Colonic mucosa (tissue), 4 donors: Measurements from ENCODE around the gene ZNF98. TPM values are rescaled to one million over a fixed set of nuclear protein-coding genes. Genes with fewer than 3 reads are reported as not detected.

Experiments
- DNase-seq: peaks from one replicate; pipeline ENCODE4 v3.0.0-alpha.2; 2020
- H3K27ac ChIP-seq: fragments of 200-600 bp; one replicate; pipeline ENCODE4 v1.8.0; 2021
- H3K27me3 ChIP-seq: fragments of 200-600 bp; one replicate; pipeline ENCODE4 v1.8.0; 2021
- H3K36me3 ChIP-seq: fragments of 200-600 bp; one replicate; pipeline ENCODE4 v1.8.0; 2021
- H3K4me1 ChIP-seq: fragments of 200-600 bp; one replicate; pipeline ENCODE4 v1.8.0; 2021; ENCODE audit warnings: mild to moderate bottlenecking
- H3K4me3 ChIP-seq: fragments of 200-600 bp; one replicate; pipeline ENCODE4 v1.8.0; 2021
- H3K9ac ChIP-seq, 2 donors: one replicate each; pipeline ENCODE4 v1.7.0; 2013; ENCODE audit warnings: control low read depth in 2 of 2, low read depth in 2 of 2, low read length in 2 of 2
- H3K9me3 ChIP-seq: fragments of 200-600 bp; one replicate; pipeline ENCODE4 v1.8.0; 2021
- intact Hi-C: fragments of 100-400 bp; cut with DNase I; formaldehyde crosslinking; loops from one replicate; pipeline ENCODE4 v1.14.1; 2022
- total RNA-seq, 2 donors: library from RNA; stranded (reverse); fragmentation: NEBNext Ultra II Directional in 1 of 2; extraction: Animal tissue kit (Norgen Biotek cat#: 25700) in 1 of 2; gene quantifications; one replicate each; pipeline ENCODE4 v1.2.1, GENCODE V29; 2021
- TF ChIP-seq, protein P1 (sequence below): fragments of 200-600 bp; IDR thresholded peaks from one replicate; pipeline ENCODE4 v1.8.0; 2022; ENCODE audit warnings: antibody characterized with exemption, mild to moderate bottlenecking
- donor health status: healthy.
- donor health status: DM: no; HTN: no; CAD: no.
- donor health status: DM: no; HTN: no; CAD: no.

ZNF98 gene
- total RNA-seq: not detected

DNA sequence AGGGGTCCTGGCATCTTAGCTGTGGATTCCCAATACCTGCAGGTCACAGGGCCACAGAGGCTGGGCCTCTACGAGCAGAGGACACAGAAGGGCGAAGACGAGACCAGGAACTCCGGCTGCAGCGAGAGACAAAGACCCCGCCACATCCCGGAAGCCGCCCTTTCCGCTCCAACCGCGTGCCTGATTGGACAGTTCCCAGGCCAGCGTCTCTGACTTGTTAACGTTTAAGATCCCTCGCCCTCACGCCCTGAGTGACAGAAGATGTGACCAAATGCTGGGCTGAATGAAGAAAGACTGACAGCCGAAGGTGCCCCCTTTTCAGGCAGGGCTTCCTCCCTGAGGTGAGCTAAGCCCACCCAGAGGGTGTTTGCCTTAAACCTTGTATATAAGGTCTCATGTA lies at the start of gene ZNF98:
TSS of gene ZNF98 (minus strand) at position 136 of the 400 bp plus-strand sequence. CDS start at position 14, 122 bp downstream.
- no peaks in the 10 kb centered on the region for H3K27me3 ChIP-seq
- no peak within 1 kb of the TSS for H3K9ac ChIP-seq
- intact Hi-C loops: no loop called here
- no peaks in the 10 kb centered on the region for H3K36me3 ChIP-seq
- H3K4me3 ChIP-seq: no peak within 1 kb of the TSS
- no peaks in the 10 kb centered on the region for H3K9me3 ChIP-seq
- TF ChIP-seq, protein P1, sequence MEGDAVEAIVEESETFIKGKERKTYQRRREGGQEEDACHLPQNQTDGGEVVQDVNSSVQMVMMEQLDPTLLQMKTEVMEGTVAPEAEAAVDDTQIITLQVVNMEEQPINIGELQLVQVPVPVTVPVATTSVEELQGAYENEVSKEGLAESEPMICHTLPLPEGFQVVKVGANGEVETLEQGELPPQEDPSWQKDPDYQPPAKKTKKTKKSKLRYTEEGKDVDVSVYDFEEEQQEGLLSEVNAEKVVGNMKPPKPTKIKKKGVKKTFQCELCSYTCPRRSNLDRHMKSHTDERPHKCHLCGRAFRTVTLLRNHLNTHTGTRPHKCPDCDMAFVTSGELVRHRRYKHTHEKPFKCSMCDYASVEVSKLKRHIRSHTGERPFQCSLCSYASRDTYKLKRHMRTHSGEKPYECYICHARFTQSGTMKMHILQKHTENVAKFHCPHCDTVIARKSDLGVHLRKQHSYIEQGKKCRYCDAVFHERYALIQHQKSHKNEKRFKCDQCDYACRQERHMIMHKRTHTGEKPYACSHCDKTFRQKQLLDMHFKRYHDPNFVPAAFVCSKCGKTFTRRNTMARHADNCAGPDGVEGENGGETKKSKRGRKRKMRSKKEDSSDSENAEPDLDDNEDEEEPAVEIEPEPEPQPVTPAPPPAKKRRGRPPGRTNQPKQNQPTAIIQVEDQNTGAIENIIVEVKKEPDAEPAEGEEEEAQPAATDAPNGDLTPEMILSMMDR: no peak
- H3K4me1 ChIP-seq: no peaks in the 10 kb centered on the region
- no peak within 1 kb of the TSS for H3K27ac ChIP-seq
- no peak for DNase-seq

DNA sequence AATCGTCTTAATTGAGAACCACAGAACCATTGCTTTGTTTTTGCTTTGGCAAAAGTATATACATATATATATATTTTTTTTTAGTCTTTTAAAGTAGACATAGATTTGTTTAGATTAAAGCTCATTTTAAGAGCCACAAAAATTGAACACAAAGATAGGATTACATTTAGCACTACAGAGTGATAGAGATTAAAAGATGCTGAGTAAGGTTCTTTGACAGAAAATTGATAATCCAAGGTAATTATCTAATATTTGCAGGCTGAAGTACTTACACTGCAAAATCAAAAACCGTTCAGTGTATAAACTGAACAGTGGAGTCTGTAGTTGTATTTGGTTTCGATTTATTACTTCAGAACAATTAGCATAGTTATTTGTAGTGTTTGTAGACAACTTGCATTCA lies 24.5 kb upstream of the ZNF98 start:
- Histone ChIP-seq H3K4me1 (no peaks in the 10 kb centered on the region), H3K4me3 (no peak overlapping the region), H3K36me3 (no peaks in the 10 kb centered on the region), H3K27ac (no peak overlapping the region), H3K9me3 (no peaks in the 10 kb centered on the region), H3K9ac (no peak overlapping the region), H3K27me3 (no peaks in the 10 kb centered on the region)
- DNase-seq: no peak
- intact Hi-C loops: no loop called here
- TF ChIP-seq, protein P1: no peak

DNA sequence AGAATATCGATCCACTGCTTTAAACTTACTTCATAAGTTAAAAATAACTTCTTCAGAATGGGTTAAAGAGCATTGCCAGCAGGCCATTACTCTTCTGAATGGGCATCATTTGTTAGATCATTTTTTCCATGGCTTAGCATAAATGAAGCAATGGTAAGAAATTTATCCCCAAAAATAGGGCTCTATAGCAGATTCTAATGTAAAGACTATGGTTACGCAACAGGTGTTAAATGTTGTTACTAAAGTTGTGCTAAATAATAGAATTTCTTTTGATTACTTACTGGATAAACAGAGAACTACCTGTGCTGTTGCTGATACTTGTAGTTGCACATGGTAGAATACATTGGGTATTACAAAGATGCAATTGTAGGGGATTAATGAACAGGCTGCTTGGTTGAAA lies 15.9 kb upstream of the ZNF98 start:
- Histone ChIP-seq H3K27ac (no peak overlapping the region), H3K27me3 (no peaks in the 10 kb centered on the region), H3K4me1 (no peaks in the 10 kb centered on the region), H3K9ac (no peak overlapping the region), H3K36me3 (no peaks in the 10 kb centered on the region), H3K4me3 (no peak overlapping the region), H3K9me3 (no peaks in the 10 kb centered on the region)
- no peak for DNase-seq
- intact Hi-C loops: no loop called here
- TF ChIP-seq, protein P1: no peak

DNA sequence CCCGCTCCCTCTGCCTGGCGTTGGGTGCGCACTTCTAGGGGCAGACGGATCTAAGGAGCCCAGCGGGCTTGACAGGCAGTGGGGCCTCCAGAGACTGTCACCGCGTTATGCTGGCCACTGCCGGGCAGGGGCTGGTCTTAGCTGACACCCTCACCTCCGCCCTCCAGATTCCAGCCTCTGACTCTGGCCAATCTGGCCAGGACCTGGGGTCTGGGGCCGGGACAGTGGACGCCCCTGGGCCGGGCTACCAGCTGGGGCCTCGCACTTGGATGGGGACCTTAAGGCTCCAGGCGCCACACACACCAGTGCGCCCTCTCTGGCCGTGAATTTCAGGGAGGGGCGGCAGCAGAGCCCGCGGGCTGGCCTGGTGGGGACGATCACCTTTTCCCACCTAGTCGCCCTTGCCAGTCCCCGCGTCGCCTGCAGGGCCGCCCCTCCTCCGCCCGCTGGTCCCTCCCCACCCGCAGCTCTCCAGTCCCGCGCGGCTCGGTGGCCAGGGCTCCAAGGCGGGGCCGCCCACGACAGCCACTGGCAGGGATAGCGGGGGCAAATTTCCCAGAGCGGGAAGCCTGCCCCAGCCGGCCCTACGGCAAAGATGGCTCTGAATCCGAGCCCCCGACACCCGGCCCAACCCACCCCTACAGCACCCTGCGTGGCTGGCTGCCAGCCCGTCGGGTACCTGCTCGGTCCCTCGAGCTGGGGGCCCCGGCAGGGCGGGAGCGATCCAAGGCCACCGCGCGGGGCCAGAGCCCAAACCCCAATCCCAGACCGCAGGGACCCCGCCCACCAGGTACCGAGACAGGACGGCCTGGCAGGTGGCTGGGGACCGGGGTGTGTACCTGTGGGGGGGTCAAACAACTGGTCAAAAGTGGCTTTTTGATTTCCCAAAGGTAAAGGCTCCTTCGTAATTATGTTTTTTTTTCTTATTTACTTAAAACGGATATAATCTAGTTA lies 6.1 kb upstream of the ZNF98 start:
- Histone ChIP-seq H3K27ac (no peak overlapping the region), H3K4me3 (no peak overlapping the region), H3K9ac (no peak overlapping the region), H3K36me3 (no peaks in the 10 kb centered on the region), H3K27me3 (no peaks in the 10 kb centered on the region), H3K4me1 (no peaks in the 10 kb centered on the region), H3K9me3 (no peaks in the 10 kb centered on the region)
- intact Hi-C loops: no loop called here
- no peak for DNase-seq
- TF ChIP-seq, protein P1: no peak

DNA sequence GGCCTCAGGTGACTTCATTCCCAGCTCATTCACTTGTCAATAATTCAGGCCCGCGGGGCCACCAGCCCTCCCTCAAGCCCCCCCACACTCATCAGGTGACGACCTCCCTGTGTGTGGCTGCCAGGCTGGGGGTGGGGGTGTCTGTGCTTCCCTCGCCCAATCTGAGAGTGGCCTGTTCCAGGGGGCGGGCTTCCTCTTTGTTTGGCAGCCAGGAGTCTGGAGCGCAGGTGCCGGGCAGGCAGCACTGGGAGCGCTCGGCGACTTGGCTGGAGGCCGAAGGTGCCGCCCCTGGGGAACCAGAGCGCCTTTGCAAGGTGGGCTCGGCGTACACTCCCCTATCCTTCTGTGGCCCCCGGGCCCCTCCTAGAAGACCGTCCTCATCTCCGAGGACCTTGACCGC lies 5.4 kb upstream of the ZNF98 start:
- Histone ChIP-seq H3K27ac (no peak overlapping the region), H3K4me1 (no peaks in the 10 kb centered on the region), H3K36me3 (no peaks in the 10 kb centered on the region), H3K27me3 (no peaks in the 10 kb centered on the region), H3K9me3 (no peaks in the 10 kb centered on the region), H3K9ac (no peak overlapping the region), H3K4me3 (no peak overlapping the region)
- no peak for DNase-seq
- intact Hi-C loops: no loop called here
- TF ChIP-seq, protein P1: no peak
